MCF 10A (cell line): Measurements from ENCODE around the gene SMIM20. TPM values are rescaled to one million over a fixed set of nuclear protein-coding genes. Genes with fewer than 3 reads are reported as not detected.

Source experiments
- BruUV-seq: library from RNA; stranded (reverse); fragments of 400-500 nt; replicated peaks from 2 replicates; lab custom pipeline; 2021; lab: Mats Ljungman, UMichigan
- CTCF ChIA-PET: fragments of 300-600 bp; sonication (Branson Sonifier 250); formaldehyde crosslinking; extraction: SDS; loops from one replicate; lab custom pipeline; 2021; ENCODE audit warnings: antibody characterized with exemption, inconsistent platforms; lab: Yijun Ruan, JAX
- POLR2A ChIA-PET: fragments of 300-600, 350-650 bp; sonication (Branson Sonifier 250); formaldehyde crosslinking; extraction: SDS; loops from one replicate; lab custom pipeline; 2020; ENCODE audit warnings: antibody characterized with exemption, inconsistent platforms; lab: Yijun Ruan, JAX
- DNase-seq: peaks from one replicate; pipeline ENCODE4 v3.0.0-alpha.2; 2018; ENCODE audit not compliant: unreplicated experiment
- H3K27ac Mint-ChIP-seq: one replicate; pipeline ENCODE4 v1.8.0; 2022; ENCODE audit warnings: mild to moderate bottlenecking, low read depth, mixed read lengths; ENCODE audit not compliant: unreplicated experiment
- H3K27me3 Mint-ChIP-seq: one replicate; pipeline ENCODE4 v1.8.0; 2022; ENCODE audit warnings: mixed read lengths; ENCODE audit not compliant: insufficient read depth, unreplicated experiment
- H3K36me3 Mint-ChIP-seq: one replicate; pipeline ENCODE4 v1.8.0; 2022; ENCODE audit warnings: mild to moderate bottlenecking, moderate library complexity, mixed read lengths; ENCODE audit not compliant: insufficient read depth, unreplicated experiment
- H3K4me1 Mint-ChIP-seq: one replicate; pipeline ENCODE4 v1.8.0; 2022; ENCODE audit warnings: mixed read lengths; ENCODE audit not compliant: insufficient read depth, unreplicated experiment
- H3K4me3 Mint-ChIP-seq: one replicate; pipeline ENCODE4 v1.8.0; 2022; ENCODE audit warnings: mild to moderate bottlenecking, moderate library complexity, mixed read lengths; ENCODE audit not compliant: unreplicated experiment
- H3K9me3 Mint-ChIP-seq: one replicate; pipeline ENCODE4 v1.8.0; 2022; ENCODE audit warnings: mixed read lengths; ENCODE audit not compliant: unreplicated experiment
- intact Hi-C: fragments of 100-400 bp; cut with micrococcal nuclease; formaldehyde crosslinking; loops from 2 replicates; pipeline ENCODE4 v1.14.1; 2022
- total RNA-seq: library from RNA; stranded (reverse); gene quantifications from 2 replicates; pipeline ENCODE4 v1.2.3, GENCODE V29; 2022
- TF ChIP-seq, protein P1 (sequence below): fragments of 200-600 bp; IDR thresholded peaks from one replicate; pipeline ENCODE4 v1.8.0; 2022; ENCODE audit warnings: antibody characterized with exemption, mild to moderate bottlenecking; ENCODE audit not compliant: unreplicated experiment

The SMIM20 gene
- total RNA-seq, 1 experiment from 2014 or later: 38.2 TPM

GRCh38 chr4:25943312-25943711 lies 29.3 kb downstream of the SMIM20 start:
- H3K36me3 Mint-ChIP-seq: no peaks in the 10 kb centered on the region
- peaks cover 20% of the 10 kb centered on the region for H3K27me3 Mint-ChIP-seq
- intact Hi-C loops: no loop called here
- no peaks in the 10 kb centered on the region for H3K4me1 Mint-ChIP-seq
- no peak overlapping the region for H3K4me3 Mint-ChIP-seq
- DNase-seq: no peak
- H3K9me3 Mint-ChIP-seq: no peaks in the 10 kb centered on the region
- POLR2A ChIA-PET: interaction anchor here (1.0 kb wide), 1 partner anchor 10 kb away, joined by 3 read pairs; no protein-coding TSS in a partner anchor
- CTCF ChIA-PET: interaction anchor here (0.8 to 0.9 kb wide), 3 partner anchors 12 to 88 kb away, joined by 3 to 4 read pairs (median 3); no protein-coding TSS in a partner anchor
- no TSS peak for BruUV-seq
- no peak overlapping the region for H3K27ac Mint-ChIP-seq
- TF ChIP-seq, protein P1, sequence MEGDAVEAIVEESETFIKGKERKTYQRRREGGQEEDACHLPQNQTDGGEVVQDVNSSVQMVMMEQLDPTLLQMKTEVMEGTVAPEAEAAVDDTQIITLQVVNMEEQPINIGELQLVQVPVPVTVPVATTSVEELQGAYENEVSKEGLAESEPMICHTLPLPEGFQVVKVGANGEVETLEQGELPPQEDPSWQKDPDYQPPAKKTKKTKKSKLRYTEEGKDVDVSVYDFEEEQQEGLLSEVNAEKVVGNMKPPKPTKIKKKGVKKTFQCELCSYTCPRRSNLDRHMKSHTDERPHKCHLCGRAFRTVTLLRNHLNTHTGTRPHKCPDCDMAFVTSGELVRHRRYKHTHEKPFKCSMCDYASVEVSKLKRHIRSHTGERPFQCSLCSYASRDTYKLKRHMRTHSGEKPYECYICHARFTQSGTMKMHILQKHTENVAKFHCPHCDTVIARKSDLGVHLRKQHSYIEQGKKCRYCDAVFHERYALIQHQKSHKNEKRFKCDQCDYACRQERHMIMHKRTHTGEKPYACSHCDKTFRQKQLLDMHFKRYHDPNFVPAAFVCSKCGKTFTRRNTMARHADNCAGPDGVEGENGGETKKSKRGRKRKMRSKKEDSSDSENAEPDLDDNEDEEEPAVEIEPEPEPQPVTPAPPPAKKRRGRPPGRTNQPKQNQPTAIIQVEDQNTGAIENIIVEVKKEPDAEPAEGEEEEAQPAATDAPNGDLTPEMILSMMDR: no peak

GRCh38 chr4:25943805-25944204 lies 29.8 kb downstream of the SMIM20 start:
- H3K4me3 Mint-ChIP-seq: no peak overlapping the region
- BruUV-seq: no TSS peak
- peaks cover 25% of the 10 kb centered on the region for H3K27me3 Mint-ChIP-seq
- no peaks in the 10 kb centered on the region for H3K36me3 Mint-ChIP-seq
- ChIA-PET CTCF (interaction anchor here (0.8 to 0.9 kb wide), 3 partner anchors 11 to 89 kb away, joined by 3 to 4 read pairs (median 3); no protein-coding TSS in a partner anchor), POLR2A (interaction anchor here (0.8 to 1.0 kb wide), 2 partner anchors 9 to 29 kb away, joined by 3 to 4 read pairs; no protein-coding TSS in a partner anchor)
- no peak for DNase-seq
- intact Hi-C loops: no loop called here
- H3K4me1 Mint-ChIP-seq: no peaks in the 10 kb centered on the region
- no peak overlapping the region for H3K27ac Mint-ChIP-seq
- TF ChIP-seq, protein P1: no peak
- H3K9me3 Mint-ChIP-seq: no peaks in the 10 kb centered on the region

- Mint-ChIP-seq H3K27ac (no peak overlapping the region), H3K27me3 (peaks cover 28% of the 10 kb centered on the region), H3K4me3 (no peak overlapping the region), H3K36me3 (no peaks in the 10 kb centered on the region), H3K9me3 (no peaks in the 10 kb centered on the region), H3K4me1 (no peaks in the 10 kb centered on the region)
- CTCF ChIA-PET: interaction anchor here (0.6 to 1.1 kb wide), 2 partner anchors 40 to 88 kb away, joined by 3 read pairs; no protein-coding TSS in a partner anchor
- POLR2A ChIA-PET: no interaction called here
- TF ChIP-seq, protein P1: no peak
- no peak for DNase-seq
- intact Hi-C loops: no loop called here
- BruUV-seq: no TSS peak
Measured at GRCh38 chr4:25948051-25948450, 34.0 kb downstream of the SMIM20 start.

GRCh38 chr4:25949173-25949748 lies 35.2 kb downstream of the SMIM20 start:
- H3K4me3 Mint-ChIP-seq: no peak overlapping the region

More at GRCh38 chr4:25949173-25949748, 35.2 kb downstream of the SMIM20 start:
- TF ChIP-seq, protein P1: no peak
- Mint-ChIP-seq H3K27ac (no peak overlapping the region), H3K36me3 (no peaks in the 10 kb centered on the region), H3K4me1 (peaks cover 7% of the 10 kb centered on the region), H3K9me3 (no peaks in the 10 kb centered on the region), H3K27me3 (peaks cover 28% of the 10 kb centered on the region)
- intact Hi-C loops: no loop called here
- POLR2A ChIA-PET: interaction anchor here (1.0 kb wide), 1 partner anchor 14 kb away, joined by 3 read pairs; no protein-coding TSS in a partner anchor
- CTCF ChIA-PET: interaction anchor here (0.7 kb wide), 1 partner anchor 25 kb away, joined by 3 read pairs; no protein-coding TSS in a partner anchor
- BruUV-seq: no TSS peak
- DNase-seq: no peak
